ENCODE data around the gene APBB3.

Gene APBB3

GRCh38 chr5:140553657-140554056, 10.7 kb downstream of the APBB3 start:
- DNase-seq (ENCODE audit: low read depth): no peak

GRCh38 chr5:140551872-140552271, 12.5 kb downstream of the APBB3 start:
- DNase-seq (ENCODE audit: low read depth): no peak

- DNase-seq (ENCODE audit: low read depth): no peak
Measured at GRCh38 chr5:140550147-140551079, 14.0 kb downstream of the APBB3 start.

DNA sequence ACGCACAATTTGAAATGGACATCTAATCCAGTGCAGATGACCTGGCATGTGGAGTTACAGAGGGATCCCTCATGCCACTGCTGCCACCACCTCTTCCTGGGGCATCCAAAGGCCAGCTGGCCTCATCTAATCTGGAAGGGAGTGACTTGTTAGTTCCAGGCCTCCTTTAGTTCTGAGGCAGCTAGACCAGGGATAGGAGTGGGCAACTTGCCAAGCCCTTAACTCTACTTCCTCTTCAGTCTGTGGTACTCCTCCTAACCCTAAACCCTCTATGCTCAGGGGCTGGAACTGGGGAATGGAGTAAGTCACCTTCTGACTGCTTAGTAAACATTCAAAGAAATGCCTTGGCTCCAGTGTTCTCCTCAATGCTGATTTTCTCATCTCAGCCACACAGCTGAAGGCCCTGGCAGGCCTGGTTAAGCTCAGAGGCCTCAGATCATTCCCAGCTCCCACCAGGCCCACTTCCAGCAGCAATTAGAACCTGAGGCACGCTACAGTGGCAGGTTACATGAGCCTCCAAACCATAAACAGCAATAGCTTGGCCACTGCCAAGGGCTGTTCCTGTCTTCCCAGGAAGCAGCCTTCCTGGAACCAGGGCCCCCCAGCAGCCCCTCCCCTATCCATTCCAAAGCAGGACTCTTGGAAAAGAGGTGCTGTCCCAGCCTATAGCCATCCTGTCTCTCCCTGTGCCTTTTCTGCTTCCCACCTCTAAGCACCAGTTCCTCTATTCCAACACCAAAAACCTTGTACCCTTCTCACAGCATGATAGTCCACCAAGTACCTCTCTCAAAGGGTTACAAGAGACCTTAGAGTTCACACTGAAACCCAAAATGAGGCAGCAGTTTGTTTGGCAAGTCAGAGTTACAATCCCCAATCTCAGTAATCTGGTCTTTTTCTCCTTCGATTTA, 14.9 kb downstream of the APBB3 start:
- DNase-seq (ENCODE audit: low read depth): no peak

GRCh38 chr5:140548791-140549190, 15.6 kb downstream of the APBB3 start:
- no peak for DNase-seq (ENCODE audit: low read depth)

DNA sequence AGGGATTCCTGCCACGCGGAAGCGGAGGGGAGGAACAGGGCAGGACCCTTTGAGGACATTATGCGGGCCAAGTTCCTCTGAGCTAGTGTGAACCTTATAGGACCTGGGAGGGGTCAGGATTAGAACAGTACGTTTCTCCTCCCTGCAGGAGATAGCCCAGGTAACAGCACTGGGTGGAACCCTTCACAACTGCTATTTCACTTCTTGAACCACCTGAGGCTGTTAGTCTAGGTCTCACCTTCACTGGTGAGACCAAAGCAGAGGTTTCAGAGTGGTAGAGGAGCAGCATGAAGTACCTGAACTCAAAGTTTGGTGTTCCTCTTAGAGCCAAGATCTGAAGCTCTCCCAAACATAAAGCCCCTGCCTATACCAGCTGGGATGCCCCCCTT, 16.1 kb downstream of the APBB3 start:
- no peak for DNase-seq (ENCODE audit: low read depth)

- peak; percentile 72 for DNase-seq (ENCODE audit: low read depth)
Measured at GRCh38 chr5:140547508-140548299, 16.7 kb downstream of the APBB3 start, which contains the start of gene EIF4EBP3. TSS of gene EIF4EBP3 (plus strand) at chr5:140547662. CDS start at chr5:140547738, 76 bp downstream.

GRCh38 chr5:140546851-140547507, 17.4 kb downstream of the APBB3 start:
- DNase-seq (ENCODE audit: low read depth): no peak

GRCh38 chr5:140545606-140546005, 18.8 kb downstream of the APBB3 start:
- DNase-seq (ENCODE audit: low read depth): no peak

DNA sequence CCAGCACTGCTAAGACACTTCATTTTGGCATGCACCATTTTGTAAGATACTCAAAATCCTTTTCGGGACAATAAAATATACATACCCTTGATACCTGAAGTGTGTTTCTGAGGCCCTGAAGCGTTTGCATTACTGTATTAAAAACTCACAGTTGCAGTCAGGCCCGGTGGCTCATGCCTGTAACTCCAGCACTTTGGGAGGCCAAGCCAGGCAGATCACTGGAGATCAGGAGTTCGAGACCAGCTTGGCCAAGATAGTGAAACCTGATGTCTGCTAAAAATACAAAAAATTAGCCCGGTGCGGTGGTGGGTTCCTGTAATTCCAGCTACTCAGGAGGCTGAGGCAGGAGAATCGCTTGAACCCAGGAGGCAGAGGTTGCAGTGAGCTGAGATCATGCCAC, 19.4 kb downstream of the APBB3 start:
- no peak for DNase-seq (ENCODE audit: low read depth)

DNA sequence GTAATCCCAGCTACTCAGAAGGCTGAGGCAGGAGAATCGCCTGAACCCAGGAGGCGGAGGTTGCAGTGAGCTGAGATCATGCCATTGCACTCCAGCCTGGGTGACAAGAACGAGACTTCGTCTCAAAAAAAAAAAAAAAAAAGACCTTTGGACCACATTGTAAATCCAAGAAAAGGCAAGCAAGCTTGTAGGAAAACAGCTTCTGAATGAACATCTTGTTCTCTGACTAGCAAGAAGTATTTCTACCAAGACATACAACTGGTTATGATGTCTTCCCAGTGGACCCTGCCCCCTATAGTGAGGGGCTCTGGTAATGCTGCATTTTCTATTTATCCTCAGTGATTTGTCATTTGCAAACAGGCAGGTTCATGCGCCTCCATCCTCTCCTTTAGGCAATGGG, 21.4 kb downstream of the APBB3 start:
- DNase-seq (ENCODE audit: low read depth): no peak

DNA sequence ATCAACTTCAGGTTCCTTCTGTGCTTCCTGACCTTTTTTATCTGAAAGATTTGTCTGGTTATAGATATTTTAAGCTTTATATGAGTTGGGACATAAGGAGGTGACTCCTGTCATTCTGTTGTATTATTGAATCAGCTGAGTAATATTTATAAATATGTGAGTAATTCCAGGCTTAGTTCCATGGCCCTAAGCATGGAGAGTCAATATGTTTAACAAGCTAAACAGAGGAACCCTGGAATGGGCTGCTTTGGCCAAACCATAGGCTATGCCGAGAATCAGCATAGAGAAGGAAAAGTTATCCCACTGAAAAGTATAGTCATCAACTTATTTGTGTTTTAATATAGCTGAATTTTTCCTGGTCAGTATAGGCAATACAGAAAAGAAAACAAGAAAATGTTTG, 24.2 kb downstream of the APBB3 start:
- no peak for DNase-seq (ENCODE audit: low read depth)

GRCh38 chr5:140524003-140524402, 40.4 kb downstream of the APBB3 start:
- DNase-seq (ENCODE audit: low read depth): no peak

DNA sequence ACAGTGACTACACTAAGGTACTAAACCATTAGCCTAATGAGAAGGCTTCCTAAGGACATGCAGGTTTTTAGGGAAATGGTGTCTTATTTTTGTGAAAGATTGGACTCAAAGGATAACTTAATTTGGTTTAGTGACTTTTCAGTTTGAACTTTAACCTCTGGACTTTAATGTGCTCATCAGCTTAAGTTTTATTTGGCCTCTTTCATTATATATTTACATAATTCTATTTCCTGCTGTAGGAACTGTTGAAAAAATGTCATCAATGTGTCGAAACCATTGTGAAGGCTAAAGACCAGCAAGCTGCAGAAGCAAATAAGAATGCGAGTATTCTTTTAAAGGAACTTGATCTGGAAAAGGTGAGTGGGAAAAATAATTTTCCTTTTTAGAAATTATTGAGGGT, 51.3 kb downstream of the APBB3 start:
- no peak for DNase-seq (ENCODE audit: low read depth)

GRCh38 chr5:140509898-140510297, 54.5 kb downstream of the APBB3 start:
- no peak for DNase-seq (ENCODE audit: low read depth)
